SH-SY5Y (cell line): Measurements from ENCODE around the gene TASP1.

Experiments used
- GATA2 ChIP-seq: IDR thresholded peaks from 2 replicates; pipeline ENCODE4 v1.6.1; 2011; ENCODE audit warnings: mild to moderate bottlenecking, low read depth, low read length
- GATA3 ChIP-seq: IDR thresholded peaks from 2 replicates; pipeline ENCODE4 v1.6.1; 2011; ENCODE audit warnings: low read depth, mild to moderate bottlenecking, low read length, moderate library complexity

DNA sequence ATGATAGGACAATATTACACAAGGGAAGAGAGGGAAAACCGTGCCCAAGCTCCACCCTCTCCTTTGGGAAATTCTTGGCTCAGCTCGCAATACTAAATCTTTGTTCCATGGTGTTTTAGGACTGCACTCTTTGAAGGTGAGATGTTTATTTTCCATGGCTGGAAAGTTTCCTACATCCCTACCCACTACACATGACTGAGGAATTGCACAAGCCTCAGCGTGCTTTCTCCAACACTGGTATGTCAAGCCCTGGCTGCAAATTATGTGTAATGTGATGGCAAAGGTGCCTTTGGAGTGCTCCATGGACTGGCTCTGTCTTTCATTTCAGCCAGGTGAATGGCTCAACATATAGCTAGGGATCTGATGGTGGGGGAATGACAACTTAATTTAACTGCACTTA lies 283.3 kb downstream of the TASP1 start:
- TF ChIP-seq GATA3 (no peak), GATA2 (no peak)
